ENCODE results near the gene ALPK3. TPM values are rescaled to one million over a fixed set of nuclear protein-coding genes. Genes with fewer than 3 reads are reported as not detected.

ALPK3 gene
- total RNA-seq, 2 donors from 2014 or later, result 51.0 to 99.0 TPM

GRCh38 chr15:84886211-84886983, 69.2 kb downstream of the ALPK3 start:
- DNase-seq (ENCODE audit: low spot score), result no peak
- H3K9me3 ChIP-seq, result no peaks in the 10 kb centered on the region
- no peak for TF ChIP-seq CTCF (IDR thresholded peaks at IDR 0.05)
- peaks cover 0 to 18% of the 10 kb centered on the region in 2 donors for H3K4me1 ChIP-seq
- no peaks in the 10 kb centered on the region for H3K36me3 ChIP-seq
- H3K27ac ChIP-seq, result peak overlapping the region in 1 of 2 donors; percentile 23
- no peak overlapping the region for H3K4me3 ChIP-seq
- H3K27me3 ChIP-seq, result no peaks in the 10 kb centered on the region

GRCh38 chr15:84886984-84887299, 69.8 kb downstream of the ALPK3 start:
- Histone ChIP-seq H3K27ac (peak overlapping the region in 1 of 2 donors; percentile 23), H3K9me3 (no peaks in the 10 kb centered on the region), H3K36me3 (no peaks in the 10 kb centered on the region), H3K27me3 (no peaks in the 10 kb centered on the region), H3K4me3 (no peak overlapping the region), H3K4me1 (peaks cover 0 to 18% of the 10 kb centered on the region in 2 donors)
- TF ChIP-seq CTCF (IDR thresholded peaks at IDR 0.05), result no peak
- DNase-seq (ENCODE audit: low spot score), result no peak

GRCh38 chr15:84887938-84888337, 70.8 kb downstream of the ALPK3 start:
- TF ChIP-seq CTCF (IDR thresholded peaks at IDR 0.05), result no peak
- no peaks in the 10 kb centered on the region for H3K9me3 ChIP-seq
- H3K4me1 ChIP-seq, result peaks cover 0 to 18% of the 10 kb centered on the region in 2 donors
- no peak overlapping the region for H3K27ac ChIP-seq
- H3K4me3 ChIP-seq, result no peak overlapping the region
- H3K36me3 ChIP-seq, result no peaks in the 10 kb centered on the region
- no peak for DNase-seq (ENCODE audit: low spot score)
- no peaks in the 10 kb centered on the region for H3K27me3 ChIP-seq

GRCh38 chr15:84888639-84889038, 71.5 kb downstream of the ALPK3 start:
- peaks cover 0 to 12% of the 10 kb centered on the region in 2 donors for H3K4me1 ChIP-seq
- DNase-seq (ENCODE audit: low spot score), result no peak
- no peak for TF ChIP-seq CTCF (IDR thresholded peaks at IDR 0.05)
- no peak overlapping the region for H3K27ac ChIP-seq
- no peak overlapping the region for H3K4me3 ChIP-seq
- no peaks in the 10 kb centered on the region for H3K36me3 ChIP-seq
- no peaks in the 10 kb centered on the region for H3K27me3 ChIP-seq
- H3K9me3 ChIP-seq, result no peaks in the 10 kb centered on the region

GRCh38 chr15:84889313-84889990, 72.3 kb downstream of the ALPK3 start:
- no peaks in the 10 kb centered on the region for H3K36me3 ChIP-seq
- TF ChIP-seq CTCF (IDR thresholded peaks at IDR 0.05), result no peak
- peaks cover 0 to 4% of the 10 kb centered on the region in 2 donors for H3K4me1 ChIP-seq
- no peaks in the 10 kb centered on the region for H3K9me3 ChIP-seq
- H3K4me3 ChIP-seq, result no peak overlapping the region
- DNase-seq (ENCODE audit: low spot score), result no peak
- H3K27ac ChIP-seq, result no peak overlapping the region
- H3K27me3 ChIP-seq, result no peaks in the 10 kb centered on the region

Data from right atrium auricular region (tissue), 2 donors.